NCI-H146 (cell line): Measurements from ENCODE around the gene RPS23.
"Not testable (repeated sequence)": the region's sequence is repeated elsewhere in the genome, so short reads cannot be mapped to it uniquely, and the experiment has no call there.

ENCODE experiments used
- DNase-seq: peaks from one replicate; lab custom pipeline; 2025; lab: John Stamatoyannopoulos, UW

The RPS23 gene

GRCh38 chr5:82290005-82290404 lies 11.9 kb upstream of the RPS23 start:
- no peak for DNase-seq

DNA sequence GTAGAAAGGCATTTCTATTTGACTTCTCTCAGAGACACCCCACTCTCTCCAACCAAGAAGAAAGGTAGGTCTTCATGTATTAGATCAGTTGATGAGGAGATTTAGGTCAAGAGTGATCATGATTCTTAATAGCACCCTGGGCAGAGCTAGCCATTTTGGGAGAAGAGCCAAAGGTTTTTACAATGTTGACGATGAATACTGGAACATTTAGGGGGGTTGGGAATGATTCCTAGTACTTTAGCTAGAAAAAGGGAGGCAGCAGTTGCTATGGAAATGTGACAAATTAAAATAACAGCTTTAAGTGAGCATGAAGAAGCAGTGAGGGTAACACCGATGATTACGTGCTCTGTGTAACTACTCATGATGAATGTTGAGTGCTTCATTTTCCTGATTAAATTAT lies 9.5 kb upstream of the RPS23 start:
- DNase-seq = no peak

DNA sequence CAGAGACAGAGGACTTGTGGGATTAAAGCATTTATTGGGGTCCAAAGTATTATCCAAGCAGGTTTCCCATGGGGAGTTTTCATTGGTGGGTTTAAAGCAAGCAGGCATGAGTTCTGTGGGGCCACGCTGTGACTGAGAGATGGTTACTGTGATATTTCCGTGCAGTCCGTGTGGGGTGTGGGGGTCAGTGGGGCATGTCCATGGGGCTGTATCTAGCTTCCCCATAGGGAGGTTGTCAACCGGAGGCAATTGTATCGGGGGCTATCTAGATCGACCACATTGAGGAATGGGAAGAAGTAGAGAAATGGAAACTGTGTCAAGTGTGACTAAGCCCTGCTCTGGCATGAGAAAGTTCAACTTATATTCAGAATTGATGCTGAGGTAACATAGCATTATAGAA lies 7.1 kb upstream of the RPS23 start:
- no peak for DNase-seq

GRCh38 chr5:82283893-82284292 lies 5.7 kb upstream of the RPS23 start:
- DNase-seq = no peak

- DNase-seq = no peak
Measured at GRCh38 chr5:82278711-82279370, 687 bp upstream of the RPS23 start.

- DNase-seq = no peak
Measured at GRCh38 chr5:82277613-82277986, 554 bp downstream of the RPS23 start.

GRCh38 chr5:82276800-82277612 lies 1.1 kb downstream of the RPS23 start:
- DNase-seq = no peak

GRCh38 chr5:82275216-82275664 lies 2.9 kb downstream of the RPS23 start:
- DNase-seq = no peak

DNA sequence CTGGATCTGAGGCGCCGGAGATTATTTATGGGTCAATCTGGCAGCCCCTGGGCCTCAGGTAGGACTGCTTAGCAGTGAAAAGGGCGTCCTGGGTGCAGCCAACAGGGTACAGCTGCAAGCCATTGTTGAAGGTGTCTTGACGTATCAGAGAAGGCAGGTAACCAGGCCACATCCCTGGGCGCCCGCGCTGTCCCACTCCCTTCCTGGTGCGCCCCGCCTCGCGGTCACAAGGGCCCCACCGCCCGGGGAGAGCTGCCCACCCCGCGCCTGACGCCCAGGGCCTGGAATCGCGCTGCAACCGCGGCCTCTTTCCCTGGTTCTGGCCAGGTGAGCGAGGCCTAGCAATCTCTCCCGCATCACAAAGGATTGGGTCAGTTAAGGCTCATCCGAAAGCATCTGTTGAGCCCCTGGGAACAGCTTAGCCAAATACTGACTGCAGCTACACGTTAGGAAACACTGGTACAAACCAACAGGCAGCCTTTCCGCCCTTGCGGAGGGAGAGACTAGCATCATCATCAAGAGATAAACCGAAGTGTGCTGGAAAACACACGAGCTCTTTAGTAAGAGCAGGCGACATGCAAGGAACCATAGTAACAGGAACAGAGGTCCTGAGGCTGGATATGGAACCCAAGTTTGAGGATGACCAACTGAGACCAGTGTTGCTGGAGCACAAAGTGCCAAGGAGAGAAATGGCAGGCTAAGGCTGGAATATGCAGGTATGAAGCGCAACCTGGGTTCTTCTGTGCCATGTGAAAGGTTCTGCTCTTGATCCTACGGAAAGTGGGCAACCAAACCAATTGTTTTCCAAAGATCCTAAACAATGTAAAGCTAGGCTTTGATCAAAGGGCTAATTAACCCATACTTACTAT lies 3.6 kb downstream of the RPS23 start:
- no peak for DNase-seq

DNA sequence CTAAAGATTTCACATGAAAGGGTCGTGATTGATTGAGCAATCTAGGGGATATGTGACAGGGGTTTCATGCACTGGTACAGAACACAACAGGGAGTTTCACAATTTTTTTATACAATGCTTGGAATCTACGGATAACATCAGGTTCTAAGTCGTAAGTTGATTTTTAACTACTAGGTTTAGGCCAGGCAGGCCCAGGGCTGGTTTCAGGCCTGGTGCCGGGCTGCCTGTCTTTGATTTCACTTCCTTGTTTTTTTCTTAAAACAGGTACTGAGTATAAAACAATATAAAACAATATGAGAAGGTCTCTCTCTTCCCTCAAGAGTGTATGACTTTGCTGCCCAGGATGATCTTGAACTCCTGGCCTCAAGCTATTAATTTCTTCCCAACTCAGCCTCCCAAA lies 4.7 kb downstream of the RPS23 start:
- not testable (repeated sequence) for DNase-seq

- DNase-seq = not testable (repeated sequence)
Measured at GRCh38 chr5:82272571-82273356, 5.4 kb downstream of the RPS23 start.

DNA sequence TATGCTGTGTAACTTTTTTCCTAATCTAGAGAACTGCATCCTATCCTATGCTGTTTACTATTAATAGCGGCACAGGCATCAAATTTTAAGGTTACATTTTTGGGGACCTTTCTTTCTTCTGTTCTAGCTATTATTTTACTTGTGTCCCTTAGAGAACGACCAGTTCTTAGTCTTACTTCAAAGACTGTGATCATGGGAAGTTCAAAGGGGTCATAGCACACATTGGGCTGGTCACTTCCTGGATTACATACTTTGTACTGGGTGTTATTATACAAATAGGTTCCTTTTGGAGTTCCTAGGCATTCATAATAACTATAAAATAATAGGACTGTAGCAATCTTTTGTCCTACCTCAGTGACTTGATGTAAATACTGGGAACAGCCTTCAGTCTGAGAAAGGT lies 8.8 kb downstream of the RPS23 start:
- DNase-seq = not testable (repeated sequence)

DNA sequence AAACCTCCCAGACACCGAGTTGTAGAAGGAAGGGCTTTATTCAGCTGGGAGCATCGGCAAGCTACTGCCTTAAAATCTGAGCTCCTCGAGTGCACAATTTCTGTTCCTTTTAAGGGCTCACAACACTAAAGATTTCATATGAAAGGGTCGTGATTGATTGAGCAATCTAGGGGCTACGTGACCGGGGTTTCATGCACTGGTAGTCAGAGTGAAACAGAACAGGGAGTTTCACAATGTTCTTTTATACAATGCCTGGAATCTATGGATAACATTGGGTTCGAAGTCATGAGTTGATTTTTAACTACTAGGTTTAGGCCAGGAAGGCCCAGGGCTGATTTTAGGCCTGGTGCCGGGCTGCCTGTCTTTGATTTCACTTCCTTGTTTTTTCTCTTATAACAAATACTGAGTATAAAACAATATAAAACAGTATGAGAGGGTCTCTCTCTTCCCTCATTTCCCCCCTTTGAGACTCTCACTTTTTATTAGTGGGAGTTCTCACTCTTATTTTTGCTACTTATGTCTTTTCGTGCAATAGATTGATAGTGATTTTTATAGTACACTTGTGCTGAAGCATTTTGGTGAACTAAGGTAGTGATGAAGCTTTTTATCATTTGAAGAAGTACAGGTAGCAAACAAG lies 10.7 kb downstream of the RPS23 start:
- DNase-seq = not testable (repeated sequence)

DNA sequence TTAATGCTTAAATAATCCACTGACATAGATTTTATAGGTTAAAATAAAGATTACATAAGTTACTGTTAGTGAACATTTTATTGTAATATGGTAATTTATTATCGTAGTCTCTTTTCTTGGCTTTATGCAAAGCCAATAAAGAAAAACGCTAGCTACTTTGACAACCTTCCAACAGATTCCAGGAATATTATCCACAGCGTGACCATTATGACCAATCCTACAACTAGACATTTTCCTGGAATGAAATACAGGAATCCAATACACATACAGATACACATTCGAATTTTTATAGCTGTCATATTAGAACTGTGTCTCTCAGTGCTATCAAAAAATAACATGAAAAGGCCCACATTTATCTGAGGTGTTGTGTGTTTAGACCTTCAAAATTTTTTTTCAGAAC lies 13.1 kb downstream of the RPS23 start:
- no peak for DNase-seq

DNA sequence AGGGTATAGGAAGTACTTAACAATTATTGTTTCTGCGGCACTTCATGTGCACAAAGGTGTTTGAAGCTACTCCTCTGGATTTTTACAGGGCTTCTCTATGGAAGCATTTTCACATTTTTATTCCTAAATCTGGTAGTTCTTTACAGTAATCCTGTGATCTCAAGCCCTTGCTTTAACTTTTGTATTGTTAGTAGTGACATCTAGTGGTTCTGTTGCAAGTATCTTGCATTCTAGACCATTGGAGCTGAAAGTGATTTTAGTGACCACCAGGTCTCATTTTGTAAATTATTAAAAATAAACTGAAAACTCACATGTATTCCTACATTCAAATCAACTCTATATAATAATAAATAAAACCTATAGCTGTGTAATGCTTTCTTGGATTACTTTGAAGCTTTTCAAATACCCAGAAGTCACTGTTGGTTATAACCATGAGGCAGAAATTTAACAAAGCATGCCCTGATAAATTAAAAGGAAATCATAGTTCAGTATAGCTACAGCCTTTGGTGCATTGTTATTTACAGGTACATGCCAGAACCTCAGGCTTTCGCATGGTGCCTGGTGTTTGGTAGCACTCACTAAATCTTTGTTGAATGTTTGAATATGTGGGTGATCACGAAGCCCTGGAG lies 18.9 kb downstream of the RPS23 start:
- DNase-seq = no peak

DNA sequence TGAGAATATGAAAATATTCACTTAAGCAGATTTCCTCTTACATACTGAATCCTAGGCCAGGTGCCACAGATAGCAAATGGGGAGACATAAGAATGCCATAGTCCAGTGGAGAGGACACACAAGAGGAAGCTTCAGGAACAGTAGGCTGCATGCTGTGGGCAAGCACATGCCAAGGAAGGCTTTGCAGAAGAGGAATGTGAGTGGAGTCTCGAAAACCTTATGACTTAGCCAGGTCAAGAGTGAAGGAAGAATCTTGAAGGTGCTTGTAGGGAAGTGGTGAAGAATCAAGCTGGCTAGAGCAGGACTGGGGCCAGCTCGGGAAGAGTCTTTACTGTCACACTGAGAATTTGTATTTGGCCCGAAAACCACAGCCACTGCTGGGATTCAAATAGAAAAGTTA lies 20.4 kb downstream of the RPS23 start:
- DNase-seq = no peak

DNA sequence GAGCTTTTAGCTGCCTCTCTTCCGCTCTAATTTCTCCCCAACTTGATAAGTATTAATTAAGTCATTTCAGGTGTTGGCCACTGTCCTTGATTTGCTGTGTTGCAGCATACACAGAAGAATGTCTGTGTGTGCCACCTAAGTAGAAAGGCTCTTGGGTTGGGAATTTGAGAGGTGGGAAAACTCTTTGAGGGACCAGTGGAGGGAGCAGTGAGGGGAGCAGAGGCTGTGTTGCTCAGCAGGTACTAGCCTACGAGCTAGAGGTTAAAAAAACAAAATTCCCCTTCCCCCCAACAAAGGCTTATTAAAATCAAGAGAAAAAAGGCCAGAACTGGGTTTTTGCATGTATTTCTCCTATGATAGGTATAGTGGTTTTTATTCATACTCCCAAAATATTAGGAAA lies 20.9 kb downstream of the RPS23 start:
- DNase-seq = no peak

GRCh38 chr5:82255844-82256243 lies 22.3 kb downstream of the RPS23 start:
- no peak for DNase-seq

- no peak for DNase-seq
Measured at GRCh38 chr5:82252744-82253143, 25.4 kb downstream of the RPS23 start.

DNA sequence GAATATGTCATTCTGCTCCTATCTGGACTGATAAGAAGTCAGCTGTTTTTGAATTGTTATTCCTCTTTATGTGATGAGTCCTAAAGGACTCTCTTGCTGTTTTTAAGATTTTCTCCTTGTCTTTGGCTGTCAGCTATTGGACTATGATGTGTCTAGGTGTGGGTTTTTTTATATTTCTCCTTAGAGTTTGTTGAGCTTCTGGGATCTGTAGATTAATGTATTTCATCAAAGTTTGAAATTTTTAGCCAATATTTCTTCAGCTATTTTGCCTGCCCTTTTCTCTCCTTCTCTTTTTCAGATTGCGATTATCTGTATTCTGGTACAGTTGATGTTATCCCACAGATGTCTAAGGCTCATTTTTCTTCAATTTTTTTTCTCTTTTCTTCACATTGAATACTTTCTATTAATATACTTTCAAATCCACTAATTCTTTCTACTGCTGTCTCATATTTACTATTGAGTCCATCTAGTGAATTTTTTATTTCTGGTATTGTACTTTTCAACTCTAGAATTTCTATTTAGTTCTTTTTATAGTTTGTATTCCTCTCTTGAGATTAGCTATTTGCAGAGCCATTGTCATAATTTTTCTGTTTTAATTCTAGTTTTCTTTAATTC lies 31.1 kb downstream of the RPS23 start:
- DNase-seq = no peak
